ENCODE data around the gene ATF7IP2. TPM values are rescaled to one million over a fixed set of nuclear protein-coding genes. Genes with fewer than 3 reads are reported as not detected.
"Not testable (repeated sequence)": the region's sequence is repeated elsewhere in the genome, so short reads cannot be mapped to it uniquely, and the experiment has no call there.

Gene ATF7IP2, protein sequence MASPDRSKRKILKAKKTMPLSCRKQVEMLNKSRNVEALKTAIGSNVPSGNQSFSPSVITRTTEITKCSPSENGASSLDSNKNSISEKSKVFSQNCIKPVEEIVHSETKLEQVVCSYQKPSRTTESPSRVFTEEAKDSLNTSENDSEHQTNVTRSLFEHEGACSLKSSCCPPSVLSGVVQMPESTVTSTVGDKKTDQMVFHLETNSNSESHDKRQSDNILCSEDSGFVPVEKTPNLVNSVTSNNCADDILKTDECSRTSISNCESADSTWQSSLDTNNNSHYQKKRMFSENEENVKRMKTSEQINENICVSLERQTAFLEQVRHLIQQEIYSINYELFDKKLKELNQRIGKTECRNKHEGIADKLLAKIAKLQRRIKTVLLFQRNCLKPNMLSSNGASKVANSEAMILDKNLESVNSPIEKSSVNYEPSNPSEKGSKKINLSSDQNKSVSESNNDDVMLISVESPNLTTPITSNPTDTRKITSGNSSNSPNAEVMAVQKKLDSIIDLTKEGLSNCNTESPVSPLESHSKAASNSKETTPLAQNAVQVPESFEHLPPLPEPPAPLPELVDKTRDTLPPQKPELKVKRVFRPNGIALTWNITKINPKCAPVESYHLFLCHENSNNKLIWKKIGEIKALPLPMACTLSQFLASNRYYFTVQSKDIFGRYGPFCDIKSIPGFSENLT
- 33.9 TPM for total RNA-seq

DNA sequence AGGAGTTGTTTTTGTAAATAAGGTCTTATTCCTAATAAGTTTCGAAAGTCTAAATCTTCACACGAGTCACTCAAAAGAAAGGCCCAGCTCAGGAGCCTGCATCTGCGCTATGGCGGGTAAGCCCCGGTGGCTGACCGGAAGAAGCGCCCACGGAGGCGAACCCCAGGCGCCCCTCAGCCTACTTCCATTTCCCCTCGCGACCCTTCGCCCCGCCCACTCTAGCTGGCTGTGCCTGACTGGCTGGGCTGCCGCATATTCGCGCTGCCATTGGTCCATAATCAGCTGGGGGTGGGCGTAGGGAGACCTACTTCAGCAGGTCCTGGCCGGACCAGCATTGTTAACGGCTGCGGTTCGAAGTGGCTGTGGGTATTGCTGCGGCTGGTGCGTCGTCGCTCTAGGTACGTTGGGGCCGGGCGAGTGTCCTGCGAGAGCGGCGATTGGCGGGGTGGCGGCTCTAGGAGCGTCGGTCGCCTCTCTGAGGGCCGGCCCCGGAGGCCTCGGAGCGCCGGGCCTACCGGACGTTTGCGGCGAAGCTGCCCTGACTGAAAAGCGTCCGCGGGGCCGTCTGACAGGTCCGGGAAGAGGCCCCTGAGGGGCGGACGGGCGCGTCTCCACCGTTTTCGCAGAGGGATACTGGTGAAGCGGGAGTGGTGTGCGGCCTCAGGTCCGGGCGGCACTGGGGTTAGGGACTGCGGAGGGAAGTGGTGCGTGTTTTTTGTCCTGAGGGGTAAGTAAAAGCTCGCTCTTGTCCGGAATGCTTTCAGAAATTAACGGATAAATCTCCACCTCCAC is at the start of gene ATF7IP2:
TSS of gene ATF7IP2 (plus strand) at position 337 of the 792 bp plus-strand sequence. CDS start 44,560 bp downstream, outside the sequence.
- peak; percentile 40 to 94 (median 92) for DNase-seq (ENCODE audit: low read depth in 2 of 3, low spot score in 2 of 3)

DNA sequence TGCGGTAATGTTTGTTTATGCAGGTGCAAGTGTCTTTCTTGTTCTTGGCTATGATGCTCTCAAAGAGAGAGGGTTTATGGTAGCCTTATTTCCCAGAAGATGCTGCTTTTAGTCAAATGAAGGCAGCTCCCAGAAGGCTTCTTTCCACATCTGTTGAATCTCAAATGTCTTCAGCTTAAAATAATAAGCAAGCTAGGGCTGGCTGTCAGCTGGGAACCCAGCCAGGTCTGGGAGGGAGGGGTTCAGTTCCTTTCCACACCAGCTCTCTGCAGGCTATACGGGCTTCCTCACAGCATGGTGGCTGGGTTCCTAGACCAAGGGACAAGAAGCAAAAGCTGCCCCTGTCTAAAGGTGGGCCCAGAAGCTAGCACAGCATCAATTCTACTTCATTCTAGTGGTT is 47.4 kb upstream of the ATF7IP2 start:
- DNase-seq (ENCODE audit: low read depth in 2 of 3, low spot score in 2 of 3), result no peak

DNA sequence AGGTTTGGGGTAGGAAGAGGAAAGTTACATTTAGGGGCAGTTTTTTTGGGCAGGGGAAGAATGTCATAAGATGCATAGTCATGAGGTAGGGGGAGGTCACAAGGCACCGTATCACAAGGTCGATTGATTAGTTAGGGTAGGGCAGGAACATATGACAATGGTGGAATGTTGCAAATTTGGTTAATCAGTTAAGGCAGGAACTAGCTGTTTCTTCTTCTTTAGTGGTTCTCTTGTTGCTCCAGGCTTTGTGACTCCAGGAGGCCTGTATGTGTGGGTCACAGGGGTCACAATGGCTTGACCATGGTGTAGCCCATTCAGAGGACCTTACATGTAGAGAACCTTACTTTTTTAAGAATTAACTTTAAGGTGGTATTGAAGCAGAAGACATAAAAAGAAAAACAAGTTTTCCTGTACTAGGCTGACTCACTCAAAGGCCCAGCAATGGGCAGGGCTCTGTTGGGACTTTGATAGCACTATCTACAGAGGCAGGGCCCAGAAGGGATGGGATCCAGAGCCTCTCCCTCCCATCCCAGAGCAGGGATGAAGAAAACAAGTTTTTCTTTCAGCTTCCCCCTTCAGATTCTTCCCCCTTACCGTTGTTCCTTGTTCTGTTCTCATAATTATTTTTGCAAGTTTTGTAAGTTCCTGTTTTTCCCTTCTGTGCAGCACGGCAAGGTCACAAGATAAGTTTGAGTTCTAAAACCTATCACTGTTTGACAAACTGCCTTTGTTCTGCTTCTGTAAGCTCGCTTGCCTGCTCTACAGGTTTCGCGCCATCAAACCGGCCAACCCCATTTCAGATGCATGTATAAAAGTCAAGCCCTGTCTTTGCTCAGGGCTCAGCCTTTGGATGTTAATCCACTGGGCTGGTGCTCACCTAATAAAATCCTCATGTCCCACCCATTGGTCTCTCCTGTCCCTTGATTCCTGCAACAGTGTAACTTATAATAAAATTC is 45.8 kb upstream of the ATF7IP2 start:
- DNase-seq (ENCODE audit: low read depth in 2 of 3, low spot score in 2 of 3), result peak in 1 of 3 donors; percentile 41

DNA sequence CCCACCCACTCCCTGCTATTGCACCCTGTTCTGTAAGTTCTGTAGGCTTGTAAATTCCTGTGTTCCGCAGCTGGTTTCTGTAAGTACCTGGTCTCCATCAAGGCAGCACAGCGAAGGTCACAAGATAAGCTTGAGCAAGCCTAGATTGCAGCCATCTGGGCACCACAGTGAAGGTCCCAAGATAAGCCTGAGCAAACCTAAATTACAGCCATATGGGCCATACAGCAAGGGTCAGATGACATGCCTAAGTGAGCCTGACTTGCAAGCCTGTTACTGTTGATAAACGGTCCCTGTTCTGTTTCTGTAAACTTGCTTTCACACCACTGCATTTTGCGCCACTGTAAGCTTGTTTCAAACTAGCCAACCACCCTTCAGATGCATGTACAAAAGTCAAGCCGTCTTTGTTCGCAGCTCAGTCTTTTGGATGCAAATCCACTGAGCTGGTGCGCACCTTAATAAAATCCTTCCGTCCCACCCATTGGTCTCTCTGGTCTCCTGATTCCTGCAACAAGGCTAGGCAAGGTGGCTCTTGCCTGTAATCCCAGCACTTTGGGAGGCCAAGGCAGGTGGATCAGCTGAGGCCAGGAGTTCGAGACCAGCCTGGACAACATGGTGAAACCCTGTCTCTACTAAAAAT is 42.6 kb upstream of the ATF7IP2 start:
- DNase-seq (ENCODE audit: low read depth in 2 of 3, low spot score in 2 of 3), result no peak

DNA sequence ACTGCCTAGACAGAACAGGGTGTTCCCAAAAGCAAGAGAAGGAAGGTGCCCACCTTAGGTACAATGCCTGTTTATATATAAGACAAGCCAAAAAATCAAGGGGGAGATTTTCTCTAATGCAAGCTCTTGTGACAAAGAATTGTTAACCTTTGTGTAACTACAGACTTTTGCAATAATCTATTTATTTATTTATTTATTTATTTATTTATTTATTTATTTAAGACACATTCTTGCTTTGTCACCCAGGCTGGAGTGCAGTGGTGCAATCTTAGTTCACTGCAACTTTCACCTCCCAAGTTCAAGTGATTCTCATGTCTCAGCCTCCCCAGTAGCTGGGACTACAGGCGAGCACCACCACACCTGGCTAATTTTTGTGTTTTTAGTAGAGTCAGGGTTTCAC is 41.2 kb upstream of the ATF7IP2 start:
- DNase-seq (ENCODE audit: low read depth in 2 of 3, low spot score in 2 of 3), result not testable (repeated sequence)

DNA sequence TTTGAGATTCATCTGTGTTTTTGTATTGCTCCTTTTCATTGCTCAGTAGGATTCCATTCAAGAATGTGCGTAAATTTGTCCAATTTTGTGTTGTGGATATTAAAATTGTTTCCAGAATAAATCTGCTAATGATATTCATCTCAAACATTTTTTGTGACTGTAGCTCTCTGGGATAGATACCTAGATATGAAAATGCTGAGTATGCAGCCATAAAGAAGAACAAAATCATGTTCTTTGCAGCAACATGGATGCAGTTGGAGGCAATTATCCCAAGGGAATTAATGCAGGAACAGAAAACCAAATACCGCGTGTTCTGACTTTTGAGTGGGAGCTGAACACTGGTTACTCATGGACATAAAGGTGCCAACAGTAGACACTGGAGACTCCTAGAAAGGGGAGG is 40.2 kb upstream of the ATF7IP2 start:
- no peak for DNase-seq (ENCODE audit: low read depth in 2 of 3, low spot score in 2 of 3)

DNA sequence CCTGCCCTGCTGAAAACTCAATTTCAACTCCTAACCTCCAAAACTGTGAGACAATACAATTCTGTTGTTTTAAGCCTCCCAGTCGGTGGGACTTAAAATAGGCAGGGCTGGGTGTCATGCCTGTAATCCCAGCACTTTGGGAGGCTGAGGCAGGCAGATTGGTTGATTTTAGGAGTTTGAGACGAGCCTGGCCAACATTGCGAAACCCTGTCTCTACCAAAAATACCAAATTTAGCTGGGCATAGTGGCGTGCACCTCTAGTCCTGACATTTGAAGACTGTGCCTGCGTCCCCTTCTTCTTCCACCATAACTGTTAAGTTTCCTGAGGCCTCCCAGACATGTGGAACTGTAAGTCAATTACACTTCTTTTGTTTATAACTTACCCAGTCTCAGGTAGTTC is 36.0 kb upstream of the ATF7IP2 start:
- no peak for DNase-seq (ENCODE audit: low read depth in 2 of 3, low spot score in 2 of 3)

DNA sequence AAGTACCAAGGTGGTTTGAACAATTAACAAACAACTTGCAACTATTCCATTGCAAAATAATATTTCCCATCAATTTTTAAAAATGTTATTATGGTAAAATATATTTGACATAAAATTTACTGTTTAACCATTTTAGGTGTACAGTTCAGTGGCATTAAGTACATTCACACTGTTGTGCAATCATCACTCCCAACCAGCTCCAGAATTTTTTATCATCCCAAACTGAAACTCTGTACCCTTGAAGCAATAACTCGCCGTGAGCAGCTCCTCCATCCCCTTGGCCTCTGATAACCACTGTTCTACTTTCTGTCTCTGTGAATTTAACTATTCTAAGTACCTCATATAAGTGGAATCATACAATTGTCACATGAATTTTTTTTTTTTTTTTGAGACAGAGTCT is 33.6 kb upstream of the ATF7IP2 start:
- DNase-seq (ENCODE audit: low read depth in 2 of 3, low spot score in 2 of 3), result no peak

DNA sequence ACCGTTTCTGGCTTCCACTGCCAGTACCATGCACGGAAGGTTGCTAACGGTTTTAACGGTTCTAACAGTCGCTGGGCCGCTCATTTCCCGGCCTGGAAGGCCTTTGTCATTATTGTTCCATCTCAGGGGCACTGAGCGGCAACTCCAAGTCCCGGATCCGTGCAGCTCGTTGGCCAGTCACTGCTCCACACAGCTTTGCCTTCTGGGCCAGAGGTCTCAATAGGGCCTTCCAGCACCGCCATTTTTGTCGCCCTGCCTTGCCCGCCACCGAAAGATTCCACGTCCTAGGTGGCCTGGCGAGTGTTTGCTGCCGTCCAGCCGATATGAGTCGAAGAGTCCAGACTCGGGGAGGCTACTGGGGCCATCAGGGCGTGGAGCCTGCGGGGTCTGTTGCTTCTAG is 30.3 kb upstream of the ATF7IP2 start:
- no peak for DNase-seq (ENCODE audit: low read depth in 2 of 3, low spot score in 2 of 3)

DNA sequence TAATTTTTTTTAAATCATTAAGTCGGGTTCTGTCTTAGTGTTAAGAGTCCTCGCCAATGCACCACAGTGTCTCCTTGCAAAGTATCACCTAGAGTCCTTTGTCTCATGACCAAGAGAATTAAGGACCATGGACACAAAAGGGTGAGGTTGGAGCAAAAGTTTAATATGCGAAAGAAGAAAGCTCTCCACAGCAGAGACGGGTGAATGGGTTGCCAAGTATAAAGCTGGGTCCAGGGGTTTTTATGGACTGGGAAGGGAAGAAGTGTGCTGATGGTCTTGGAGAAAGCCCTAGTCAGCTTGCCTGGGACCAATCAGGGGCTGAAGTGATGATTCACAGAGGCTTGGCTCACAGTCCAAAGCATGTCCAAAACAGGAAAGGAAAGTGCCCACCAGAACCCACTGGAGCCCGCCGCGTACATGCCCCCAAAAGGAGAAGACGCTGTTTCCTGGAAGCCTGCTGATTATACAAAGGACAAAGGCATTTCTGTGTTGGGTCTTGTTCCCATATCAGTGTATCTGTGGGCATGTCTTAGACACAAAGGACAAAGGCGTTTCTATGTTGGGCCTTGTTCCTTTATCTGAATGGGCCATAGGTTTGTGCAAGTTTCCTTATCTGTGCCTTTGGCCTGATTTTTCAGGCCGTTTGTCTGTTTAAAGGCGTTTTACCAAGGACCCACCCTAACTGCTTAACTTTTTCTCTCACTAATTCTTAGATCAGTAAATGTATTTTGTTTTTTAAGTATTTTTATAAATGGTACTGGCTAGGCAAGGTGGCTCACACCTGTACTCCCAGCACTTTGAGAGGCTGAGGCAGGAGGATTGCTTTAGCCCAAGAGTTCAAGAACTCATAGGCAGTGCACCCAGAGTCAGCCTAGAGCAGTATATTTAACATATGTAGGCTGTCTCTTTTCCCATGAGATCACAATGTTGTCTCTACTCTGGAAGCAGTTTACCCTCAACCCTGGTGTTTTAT is 28.7 kb upstream of the ATF7IP2 start:
- DNase-seq (ENCODE audit: low read depth in 2 of 3, low spot score in 2 of 3), result peak in 1 of 3 donors; percentile 14

DNA sequence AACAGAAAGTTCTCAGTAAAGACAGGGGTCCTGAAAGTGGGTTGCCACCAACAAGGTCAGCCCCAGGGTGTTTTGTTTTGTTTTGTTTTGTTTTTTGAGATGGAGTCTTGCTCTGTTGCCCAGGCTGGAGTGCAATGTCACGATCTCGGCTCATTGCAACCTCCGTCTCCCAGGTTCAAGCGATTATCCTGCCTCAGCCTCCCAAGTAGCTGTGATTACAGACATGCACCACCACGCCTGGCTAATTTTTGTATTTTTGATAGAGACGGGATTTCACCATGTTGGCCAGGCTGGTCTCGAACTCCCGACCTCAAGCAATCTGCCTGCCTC is 24.1 kb upstream of the ATF7IP2 start:
- DNase-seq (ENCODE audit: low read depth in 2 of 3, low spot score in 2 of 3), result not testable (repeated sequence)

DNA sequence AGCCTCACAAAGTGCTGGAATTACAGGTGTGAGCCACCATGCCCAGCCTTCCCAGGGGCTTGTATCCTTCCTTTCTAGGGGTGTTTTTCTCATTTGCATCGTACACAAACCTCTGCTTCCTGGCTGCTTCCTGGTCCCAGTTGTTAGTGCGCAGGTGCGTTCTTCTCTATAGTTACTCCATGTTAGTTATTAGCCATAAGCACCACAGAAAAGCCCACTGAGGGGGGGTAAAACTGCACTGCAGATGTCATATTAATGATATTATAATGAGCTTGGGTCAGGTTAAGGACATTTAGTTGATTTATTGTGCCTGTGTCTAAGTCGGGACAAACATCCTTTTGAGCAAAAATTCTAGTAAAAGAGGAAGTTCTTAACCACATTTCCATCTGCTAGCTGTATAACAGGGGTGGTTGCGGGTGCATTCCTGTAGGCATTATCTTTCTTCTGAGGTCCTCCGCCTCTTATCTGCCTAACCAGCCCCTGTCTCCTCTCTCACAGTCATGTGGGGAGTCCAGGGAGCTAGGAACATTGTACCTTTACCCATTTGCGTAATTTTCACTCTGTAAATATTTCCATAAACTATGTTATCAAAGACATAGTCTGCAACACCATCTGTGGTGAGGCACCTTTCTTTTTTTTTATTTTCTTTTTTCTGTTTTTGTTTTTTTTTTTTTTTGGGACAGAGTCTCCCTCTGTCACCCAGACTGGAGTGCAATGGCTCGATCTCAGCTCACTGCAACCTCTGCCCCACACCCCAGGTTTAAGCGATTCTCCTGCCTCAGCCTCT is 23.6 kb upstream of the ATF7IP2 start:
- peak in 2 of 3 donors; percentile 89 to 98 for DNase-seq (ENCODE audit: low read depth in 2 of 3, low spot score in 2 of 3)

DNA sequence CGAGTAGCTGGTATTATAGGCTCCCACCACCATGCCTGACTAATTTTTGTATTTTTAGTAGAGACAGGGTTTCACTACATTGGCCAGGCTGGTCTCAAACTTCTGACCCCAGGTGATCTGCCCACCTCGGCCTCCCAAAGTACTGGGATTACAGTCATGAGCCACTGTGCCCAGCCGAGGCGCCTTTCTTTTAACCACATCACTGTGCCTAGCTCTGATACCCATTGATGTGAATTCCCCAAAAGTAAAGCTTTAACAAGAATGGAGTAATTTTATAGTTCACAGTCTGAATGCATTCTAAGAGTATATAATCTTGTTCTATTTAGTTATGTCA is 23.0 kb upstream of the ATF7IP2 start:
- DNase-seq (ENCODE audit: low read depth in 2 of 3, low spot score in 2 of 3), result not testable (repeated sequence)

DNA sequence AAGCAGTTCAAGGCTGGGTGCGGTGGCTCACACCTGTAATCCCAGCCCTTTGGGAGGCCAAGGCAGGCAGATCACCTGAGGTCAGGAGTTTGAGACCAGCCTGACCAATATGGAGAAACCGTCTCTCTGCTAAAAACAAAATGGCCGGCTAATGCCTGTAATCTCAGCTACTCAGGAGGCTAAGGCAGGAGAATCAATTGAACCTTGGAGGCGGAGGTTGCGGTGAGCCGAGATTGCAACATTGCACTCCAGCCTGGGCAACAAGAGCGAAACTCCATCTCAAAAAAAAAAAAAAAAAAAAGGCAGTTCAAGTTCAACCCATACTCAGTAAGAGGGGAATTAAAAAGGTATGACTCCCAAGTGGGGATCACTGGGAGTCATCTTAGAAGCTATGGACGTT is 19.2 kb upstream of the ATF7IP2 start:
- not testable (repeated sequence) for DNase-seq (ENCODE audit: low read depth in 2 of 3, low spot score in 2 of 3)

DNA sequence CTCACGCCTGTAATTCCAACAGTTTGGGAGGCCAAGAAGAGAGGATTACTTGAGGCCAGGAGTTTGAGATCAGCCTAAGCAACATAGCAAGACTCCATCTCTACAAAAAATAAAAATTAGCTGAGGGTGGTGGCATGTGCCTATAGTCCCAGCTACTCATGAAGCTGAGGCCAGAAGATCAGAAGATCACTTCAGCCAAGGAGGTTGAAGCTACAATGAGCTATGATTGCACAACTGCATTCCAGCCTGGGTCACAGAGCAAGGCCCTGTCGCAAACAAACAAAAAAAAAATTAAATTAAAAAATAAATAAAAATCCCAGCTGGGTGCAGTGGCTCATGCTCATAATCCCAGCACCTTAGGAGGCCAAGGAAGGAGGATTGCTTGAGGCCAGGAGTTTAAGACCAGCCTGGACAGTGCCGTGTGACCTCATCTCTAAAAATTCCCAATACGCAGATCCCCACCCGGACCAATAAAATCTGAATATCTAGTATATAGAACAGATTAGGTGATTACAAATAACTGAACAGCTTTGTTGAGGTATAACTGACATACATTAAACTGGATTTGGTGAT is 18.2 kb upstream of the ATF7IP2 start:
- no peak for DNase-seq (ENCODE audit: low read depth in 2 of 3, low spot score in 2 of 3)

DNA sequence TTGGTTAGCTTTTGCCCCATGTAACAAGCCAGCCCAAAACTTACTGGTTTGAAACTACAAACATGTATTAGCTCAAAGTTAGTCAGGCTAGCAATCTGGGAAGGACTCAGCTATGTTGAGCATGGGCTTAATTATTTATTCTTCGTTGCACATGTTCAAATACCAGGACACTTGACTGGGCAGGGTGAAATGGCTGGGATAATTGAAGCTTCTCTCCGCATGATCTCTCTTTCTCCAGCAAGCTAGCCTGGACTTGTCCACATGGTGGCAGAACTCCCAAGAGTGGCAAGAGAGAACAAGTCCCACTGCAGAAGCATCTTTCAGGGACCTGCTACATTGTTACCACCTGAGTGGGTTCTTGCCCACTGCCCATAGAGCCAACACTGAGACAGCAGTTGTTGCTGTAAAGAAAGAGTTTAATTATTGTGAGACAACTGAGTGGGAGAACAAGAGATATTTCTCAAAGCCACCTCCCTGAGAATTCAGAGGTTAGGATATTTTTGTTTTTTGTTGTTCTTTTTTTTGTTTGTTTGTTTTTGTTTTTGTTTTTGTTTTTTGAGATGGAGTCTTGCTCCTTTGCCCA is 16.8 kb upstream of the ATF7IP2 start:
- no peak for DNase-seq (ENCODE audit: low read depth in 2 of 3, low spot score in 2 of 3)

DNA sequence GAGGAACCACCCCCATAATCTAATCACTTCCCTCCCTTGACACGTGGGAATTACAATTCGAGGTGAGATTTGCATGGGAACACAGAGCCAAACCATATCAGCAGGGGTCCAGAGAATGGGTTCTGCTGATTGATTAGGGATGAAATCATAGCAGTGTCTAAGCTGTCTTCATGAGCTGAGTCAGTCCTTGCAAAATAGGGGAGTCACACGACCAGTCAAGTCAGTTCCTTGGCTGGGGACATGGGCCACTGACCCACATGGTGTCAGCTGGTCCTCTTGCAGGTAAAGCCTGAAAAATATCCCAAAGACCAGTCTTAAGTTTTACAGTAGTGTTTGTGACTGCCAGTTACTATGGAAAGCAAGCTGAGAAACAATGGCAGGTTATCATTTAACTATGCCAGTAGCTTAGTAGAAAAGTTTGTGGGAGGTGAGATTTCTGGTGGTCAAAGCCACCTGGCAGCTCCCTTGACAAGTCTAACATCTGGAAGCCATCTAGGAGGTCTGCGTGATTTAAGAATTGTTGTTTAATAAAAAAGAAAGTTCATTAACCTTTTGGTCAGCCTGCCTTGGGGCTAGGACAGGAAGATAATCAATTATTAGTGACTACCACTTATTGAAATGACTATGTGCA is 15.7 kb upstream of the ATF7IP2 start:
- DNase-seq (ENCODE audit: low read depth in 2 of 3, low spot score in 2 of 3), result no peak

All from hematopoietic multipotent progenitor cell (in vitro differentiated cells).